ENCODE data around the gene TNS1. TPM values are rescaled to one million over a fixed set of nuclear protein-coding genes. Genes with fewer than 3 reads are reported as not detected.

The TNS1 gene
- total and polyA plus RNA-seq, 10 of the 15 experiments (the other 5 are each of a cell fraction or from before 2014, with no cell fraction given), result 0.05 to 0.44 TPM; not detected in 8

- Histone ChIP-seq H3K36me3 (ENCODE audit: control insufficient read depth in 2 of 2, insufficient read depth in 2 of 2, low read length in 1 of 2) (no peaks in the 10 kb centered on the region), H3K9me3 (replicated peaks; ENCODE audit: control insufficient read depth, insufficient read depth, low read length) (peaks cover 1% of the 10 kb centered on the region; the same call in 2 of the 3 replicates), H3K9ac (ENCODE audit: control insufficient read depth, insufficient read depth, low read length) (no peak overlapping the region), H3K4me1 (ENCODE audit: control insufficient read depth, insufficient read depth, low read length) (no peaks in the 10 kb centered on the region; the same call in 1 of the 2 replicates), H3K4me3 (no peak overlapping the region), H3K79me2 (ENCODE audit: control insufficient read depth, insufficient read depth, low read length) (no peaks in the 10 kb centered on the region), H3K27ac (ENCODE audit: control insufficient read depth, insufficient read depth) (no peak overlapping the region), H4K20me1 (ENCODE audit: control insufficient read depth, insufficient read depth) (no peaks in the 10 kb centered on the region), H3K27me3 (replicated peaks in 1 of 2; ENCODE audit: control insufficient read depth in 2 of 2, insufficient read depth in 2 of 2, low read length in 1 of 2) (no peaks in the 10 kb centered on the region), H3K4me2 (ENCODE audit: control insufficient read depth, insufficient read depth) (no peak overlapping the region), H2AFZ (ENCODE audit: control insufficient read depth, low read depth, low read length) (no peak overlapping the region)
- ATAC-seq (no peak), DNase-seq (ENCODE audit: low read depth, low spot score) (no peak), FAIRE-seq (no peak)
- in situ Hi-C loops (cut with MboI), result no loop called here
- SMC1A ChIA-PET (ENCODE audit: uncharacterized antibody, unreplicated experiment), result no interaction called here
- POLR2A ChIA-PET, result no interaction called here
- TF ChIP-seq TBL1XR1 (IDR thresholded peaks at IDR 0.05; ENCODE audit: low read depth, low read length) (no peak), SP1 (IDR thresholded peaks at IDR 0.05; ENCODE audit: low read depth, low read length) (no peak), ATF7 (IDR thresholded peaks at IDR 0.05; ENCODE audit: low read depth) (no peak), POU2F2 (IDR thresholded peaks at IDR 0.05; ENCODE audit: borderline replicate concordance, low read depth, low read length) (no peak), PAX8 (IDR thresholded peaks at IDR 0.05) (no peak), SREBF1 (IDR thresholded peaks at IDR 0.05; ENCODE audit: low read length) (no peak), RBBP5 (conservative IDR thresholded peaks at IDR 0.05) (no peak), RCOR1 (conservative IDR thresholded peaks at IDR 0.05; ENCODE audit: low read depth, low read length) (no peak), YBX1 (IDR thresholded peaks at IDR 0.05) (no peak), IKZF1 (conservative IDR thresholded peaks at IDR 0.05) (no peak), SRF (IDR thresholded peaks at IDR 0.05; ENCODE audit: low read depth in 2 of 2, low read length in 2 of 2) (no peak)
- intact Hi-C loops (cut with micrococcal nuclease; ENCODE audit: unreplicated experiment), result no loop called here
- no TSS peak for BruUV-seq (replicated peaks)
- CTCF ChIA-PET, result interaction anchor here (1.0 to 1.1 kb wide), 2 partner anchors 11 to 82 kb away, joined by 3 to 4 read pairs; no protein-coding TSS in a partner anchor
- RAD21 ChIA-PET (ENCODE audit: unreplicated experiment), result no interaction called here
Observed at GRCh38 chr2:218000136-218000535, 2.7 kb downstream of the TNS1 start.

GRCh38 chr2:217999595-217999959 is 3.2 kb downstream of the TNS1 start:
- intact Hi-C loops (cut with micrococcal nuclease; ENCODE audit: unreplicated experiment), result no loop called here
- WGBS (ENCODE audit: insufficient coverage, insufficient replicate concordance, low lambda C conversion rate, missing lambda C conversion rate), result 2% methylated on average over 4 of the region's 4 CpGs
- in situ Hi-C loops (cut with MboI), result no loop called here
- TF ChIP-seq SIN3A (IDR thresholded peaks at IDR 0.05; ENCODE audit: low read depth, low read length) (no peak), HDGF (IDR thresholded peaks at IDR 0.05) (no peak), BCL11A (IDR thresholded peaks at IDR 0.05; ENCODE audit: low read depth, low read length) (no peak), USF2 (IDR thresholded peaks at IDR 0.05; ENCODE audit: borderline replicate concordance, low read depth, low read length) (no peak), MYB (IDR thresholded peaks at IDR 0.05; ENCODE audit: borderline replicate concordance, low read depth, low read length) (no peak), SUPT20H (IDR thresholded peaks at IDR 0.05; ENCODE audit: borderline replicate concordance, control insufficient read depth, low read depth, low read length) (no peak), NR2C2 (IDR thresholded peaks at IDR 0.05; ENCODE audit: borderline replicate concordance, control insufficient read depth, insufficient read length, low read depth) (no peak), KDM1A (IDR thresholded peaks at IDR 0.05; ENCODE audit: borderline replicate concordance) (no peak), POLR2AphosphoS5 (IDR thresholded peaks at IDR 0.05; ENCODE audit: low read length) (no peak), ZSCAN29 (IDR thresholded peaks at IDR 0.05) (no peak)

More at GRCh38 chr2:217999595-217999959, 3.2 kb downstream of the TNS1 start:
- Histone ChIP-seq H4K20me1 (ENCODE audit: control insufficient read depth, insufficient read depth) (no peaks in the 10 kb centered on the region), H3K79me2 (ENCODE audit: control insufficient read depth, insufficient read depth, low read length) (no peaks in the 10 kb centered on the region), H2AFZ (ENCODE audit: control insufficient read depth, low read depth, low read length) (no peak overlapping the region), H3K36me3 (ENCODE audit: control insufficient read depth in 2 of 2, insufficient read depth in 2 of 2, low read length in 1 of 2) (no peaks in the 10 kb centered on the region), H3K27ac (ENCODE audit: control insufficient read depth, insufficient read depth) (no peak overlapping the region), H3K27me3 (replicated peaks in 1 of 2; ENCODE audit: control insufficient read depth in 2 of 2, insufficient read depth in 2 of 2, low read length in 1 of 2) (no peaks in the 10 kb centered on the region), H3K9ac (ENCODE audit: control insufficient read depth, insufficient read depth, low read length) (no peak overlapping the region), H3K4me1 (ENCODE audit: control insufficient read depth, insufficient read depth, low read length) (no peaks in the 10 kb centered on the region; the same call in 1 of the 2 replicates), H3K9me3 (replicated peaks; ENCODE audit: control insufficient read depth, insufficient read depth, low read length) (peaks cover 1% of the 10 kb centered on the region; the same call in 2 of the 3 replicates), H3K4me3 (no peak overlapping the region), H3K4me2 (ENCODE audit: control insufficient read depth, insufficient read depth) (no peak overlapping the region)
- ChIA-PET SMC1A (ENCODE audit: uncharacterized antibody, unreplicated experiment) (interaction anchor here (0.6 kb wide), 1 partner anchor 20 kb away, joined by 3 read pairs; no protein-coding TSS in a partner anchor), POLR2A (no interaction called here), CTCF (interaction anchor here (1.0 to 1.3 kb wide), 3 partner anchors 10 to 81 kb away, joined by 3 to 4 read pairs (median 3); no protein-coding TSS in a partner anchor), RAD21 (ENCODE audit: unreplicated experiment) (no interaction called here)
- BruUV-seq (replicated peaks), result no TSS peak
- no peak for ATAC-seq
- no peak for DNase-seq (ENCODE audit: low read depth, low spot score)
- no peak for FAIRE-seq
